ENCODE data around the gene CSF3R. TPM values are rescaled to one million over a fixed set of nuclear protein-coding genes. Genes with fewer than 3 reads are reported as not detected.

CSF3R gene
- total RNA-seq, 5 donors from 2014 or later (not counting 1 experiment from before 2014, with no cell fraction given) = 0.25 to 2.1 (median 1.8) TPM

Other genes starting within 250 kb of the CSF3R start
- 1 to 10 TPM; 2.2 to 3.7 (median 2.8) TPM for gene SH3D21, start 176.5 kb downstream of the CSF3R start, total RNA-seq
- gene EVA1B, start 159.3 kb downstream of the CSF3R start, total RNA-seq = 1 to 10 TPM; 2.0 to 8.1 (median 5.6) TPM
- 10 to 100 TPM; 29.6 to 71.1 (median 56.7) TPM for gene STK40, start 97.0 kb downstream of the CSF3R start, total RNA-seq
- 10 to 100 TPM; 26.2 to 59.9 (median 55.4) TPM for gene LSM10, start 85.0 kb downstream of the CSF3R start, total RNA-seq
- 1 to 10 TPM in 1 of 5 donors, under 1 TPM in 4; 0.32 to 1.3 (median 0.68) TPM for gene OSCP1, start 32.5 kb downstream of the CSF3R start, total RNA-seq
- gene MRPS15, start 18.5 kb downstream of the CSF3R start, total RNA-seq = 10 to 100 TPM; 25.7 to 37.3 (median 34.9) TPM

Data from T-cell (primary cell).